ENCODE results near the gene LSM8.
A peak's percentile ranks its signal among the peaks of the same experiment; 100 is the strongest.
"Not testable (repeated sequence)": the region's sequence is repeated elsewhere in the genome, so short reads cannot be mapped to it uniquely, and the experiment has no call there.

Gene LSM8

GRCh38 chr7:118183786-118184564 lies at the start of gene LSM8:
Gene LSM8 (plus strand): TSS chr7:118184164. CDS start chr7:118184224, 60 bp downstream.
- Histone ChIP-seq H3K9ac (ENCODE audit: low read length in 5 of 5) (peak within 1 kb of the TSS; percentile 95 to 99 (median 97)), H3K36me3 (ENCODE audit: control insufficient read depth in 5 of 5, insufficient read depth in 5 of 5, low read length in 5 of 5) (peaks cover 11 to 18% (median 11%) of the 10 kb centered on the region in 5 donors), H3K27ac (ENCODE audit: low read depth, low read length) (peak within 1 kb of the TSS; percentile 89), H3K9me3 (ENCODE audit: control insufficient read depth in 5 of 5, low read length in 5 of 5) (no peaks in the 10 kb centered on the region), H3K27me3 (ENCODE audit: control insufficient read depth in 5 of 5, insufficient read depth in 4 of 5, low read length in 5 of 5) (no peaks in the 10 kb centered on the region), H3K4me1 (ENCODE audit: control insufficient read depth in 5 of 5, insufficient read depth in 5 of 5, low read length in 5 of 5) (peaks cover 3 to 30% (median 26%) of the 10 kb centered on the region in 5 donors), H3K4me3 (ENCODE audit: low read depth in 1 of 5, low read length in 5 of 5) (peak within 1 kb of the TSS; percentile 85 to 97 (median 88))

GRCh38 chr7:118134420-118134819 lies 49.5 kb upstream of the LSM8 start:
- not testable (repeated sequence) for H3K9ac ChIP-seq (ENCODE audit: low read length in 5 of 5); H3K27me3 ChIP-seq (ENCODE audit: control insufficient read depth in 5 of 5, insufficient read depth in 4 of 5, low read length in 5 of 5); H3K9me3 ChIP-seq (ENCODE audit: control insufficient read depth in 5 of 5, low read length in 5 of 5); H3K4me3 ChIP-seq (ENCODE audit: low read depth in 1 of 5, low read length in 5 of 5); H3K27ac ChIP-seq (ENCODE audit: low read depth, low read length); H3K36me3 ChIP-seq (ENCODE audit: control insufficient read depth in 5 of 5, insufficient read depth in 5 of 5, low read length in 5 of 5); H3K4me1 ChIP-seq (ENCODE audit: control insufficient read depth in 5 of 5, insufficient read depth in 5 of 5, low read length in 5 of 5)

- no peaks in the 10 kb centered on the region for H3K36me3 ChIP-seq (ENCODE audit: control insufficient read depth in 5 of 5, insufficient read depth in 5 of 5, low read length in 5 of 5)
- no peaks in the 10 kb centered on the region for H3K27me3 ChIP-seq (ENCODE audit: control insufficient read depth in 5 of 5, insufficient read depth in 4 of 5, low read length in 5 of 5)
- H3K9ac ChIP-seq (ENCODE audit: low read length in 5 of 5) = peak overlapping the region in 1 of 5 donors; percentile 46
- no peak overlapping the region for H3K27ac ChIP-seq (ENCODE audit: low read depth, low read length)
- no peaks in the 10 kb centered on the region for H3K9me3 ChIP-seq (ENCODE audit: control insufficient read depth in 5 of 5, low read length in 5 of 5)
- H3K4me1 ChIP-seq (ENCODE audit: control insufficient read depth in 5 of 5, insufficient read depth in 5 of 5, low read length in 5 of 5) = no peaks in the 10 kb centered on the region
- H3K4me3 ChIP-seq (ENCODE audit: low read depth in 1 of 5, low read length in 5 of 5) = no peak overlapping the region
These were observed 43.5 kb upstream of the LSM8 start for GRCh38 chr7:118140468-118140867.

- Histone ChIP-seq H3K36me3 (ENCODE audit: control insufficient read depth in 5 of 5, insufficient read depth in 5 of 5, low read length in 5 of 5) (no peaks in the 10 kb centered on the region), H3K4me3 (ENCODE audit: low read depth in 1 of 5, low read length in 5 of 5) (no peak overlapping the region), H3K27me3 (ENCODE audit: control insufficient read depth in 5 of 5, insufficient read depth in 4 of 5, low read length in 5 of 5) (no peaks in the 10 kb centered on the region), H3K9ac (ENCODE audit: low read length in 5 of 5) (no peak overlapping the region), H3K27ac (ENCODE audit: low read depth, low read length) (no peak overlapping the region), H3K9me3 (ENCODE audit: control insufficient read depth in 5 of 5, low read length in 5 of 5) (no peaks in the 10 kb centered on the region), H3K4me1 (ENCODE audit: control insufficient read depth in 5 of 5, insufficient read depth in 5 of 5, low read length in 5 of 5) (no peaks in the 10 kb centered on the region)
These were observed 42.0 kb upstream of the LSM8 start for GRCh38 chr7:118142012-118142411.

- no peak overlapping the region for H3K27ac ChIP-seq (ENCODE audit: low read depth, low read length)
- no peak overlapping the region for H3K4me3 ChIP-seq (ENCODE audit: low read depth in 1 of 5, low read length in 5 of 5)
- no peak overlapping the region for H3K9ac ChIP-seq (ENCODE audit: low read length in 5 of 5)
- peaks cover 0 to 30% (median 12%) of the 10 kb centered on the region in 5 donors for H3K4me1 ChIP-seq (ENCODE audit: control insufficient read depth in 5 of 5, insufficient read depth in 5 of 5, low read length in 5 of 5)
- no peaks in the 10 kb centered on the region for H3K27me3 ChIP-seq (ENCODE audit: control insufficient read depth in 5 of 5, insufficient read depth in 4 of 5, low read length in 5 of 5)
- no peaks in the 10 kb centered on the region for H3K9me3 ChIP-seq (ENCODE audit: control insufficient read depth in 5 of 5, low read length in 5 of 5)
- H3K36me3 ChIP-seq (ENCODE audit: control insufficient read depth in 5 of 5, insufficient read depth in 5 of 5, low read length in 5 of 5) = no peaks in the 10 kb centered on the region
These were observed 35.0 kb upstream of the LSM8 start for GRCh38 chr7:118148930-118149329.

- H3K9ac ChIP-seq (ENCODE audit: low read length in 5 of 5) = no peak overlapping the region
- peak overlapping the region; percentile 9 for H3K27ac ChIP-seq (ENCODE audit: low read depth, low read length)
- peaks cover 0 to 32% (median 12%) of the 10 kb centered on the region in 5 donors for H3K4me1 ChIP-seq (ENCODE audit: control insufficient read depth in 5 of 5, insufficient read depth in 5 of 5, low read length in 5 of 5)
- H3K9me3 ChIP-seq (ENCODE audit: control insufficient read depth in 5 of 5, low read length in 5 of 5) = no peaks in the 10 kb centered on the region
- H3K4me3 ChIP-seq (ENCODE audit: low read depth in 1 of 5, low read length in 5 of 5) = no peak overlapping the region
- H3K27me3 ChIP-seq (ENCODE audit: control insufficient read depth in 5 of 5, insufficient read depth in 4 of 5, low read length in 5 of 5) = no peaks in the 10 kb centered on the region
- no peaks in the 10 kb centered on the region for H3K36me3 ChIP-seq (ENCODE audit: control insufficient read depth in 5 of 5, insufficient read depth in 5 of 5, low read length in 5 of 5)
These were observed 34.6 kb upstream of the LSM8 start for GRCh38 chr7:118149394-118149793.

- Histone ChIP-seq H3K4me1 (ENCODE audit: control insufficient read depth in 5 of 5, insufficient read depth in 5 of 5, low read length in 5 of 5) (peaks cover 0 to 32% (median 12%) of the 10 kb centered on the region in 5 donors), H3K27ac (ENCODE audit: low read depth, low read length) (peak overlapping the region; percentile 89), H3K27me3 (ENCODE audit: control insufficient read depth in 5 of 5, insufficient read depth in 4 of 5, low read length in 5 of 5) (no peaks in the 10 kb centered on the region), H3K36me3 (ENCODE audit: control insufficient read depth in 5 of 5, insufficient read depth in 5 of 5, low read length in 5 of 5) (no peaks in the 10 kb centered on the region), H3K4me3 (ENCODE audit: low read depth in 1 of 5, low read length in 5 of 5) (no peak overlapping the region), H3K9me3 (ENCODE audit: control insufficient read depth in 5 of 5, low read length in 5 of 5) (no peaks in the 10 kb centered on the region), H3K9ac (ENCODE audit: low read length in 5 of 5) (no peak overlapping the region)
These were observed 32.3 kb upstream of the LSM8 start for GRCh38 chr7:118151671-118152070.

- Histone ChIP-seq H3K9ac (ENCODE audit: low read length in 5 of 5) (peak overlapping the region in 1 of 5 donors; percentile 36), H3K27me3 (ENCODE audit: control insufficient read depth in 5 of 5, insufficient read depth in 4 of 5, low read length in 5 of 5) (no peaks in the 10 kb centered on the region), H3K4me1 (ENCODE audit: control insufficient read depth in 5 of 5, insufficient read depth in 5 of 5, low read length in 5 of 5) (peaks cover 0 to 32% (median 12%) of the 10 kb centered on the region in 5 donors), H3K27ac (ENCODE audit: low read depth, low read length) (peak overlapping the region; percentile 89), H3K36me3 (ENCODE audit: control insufficient read depth in 5 of 5, insufficient read depth in 5 of 5, low read length in 5 of 5) (no peaks in the 10 kb centered on the region), H3K9me3 (ENCODE audit: control insufficient read depth in 5 of 5, low read length in 5 of 5) (no peaks in the 10 kb centered on the region), H3K4me3 (ENCODE audit: low read depth in 1 of 5, low read length in 5 of 5) (no peak overlapping the region)
These were observed 31.8 kb upstream of the LSM8 start for GRCh38 chr7:118152149-118152548.

- Histone ChIP-seq H3K27ac (ENCODE audit: low read depth, low read length) (peak overlapping the region; percentile 89), H3K9ac (ENCODE audit: low read length in 5 of 5) (peak overlapping the region in 2 of 5 donors; percentile 12 to 36), H3K9me3 (ENCODE audit: control insufficient read depth in 5 of 5, low read length in 5 of 5) (no peaks in the 10 kb centered on the region), H3K4me1 (ENCODE audit: control insufficient read depth in 5 of 5, insufficient read depth in 5 of 5, low read length in 5 of 5) (peaks cover 0 to 32% (median 12%) of the 10 kb centered on the region in 5 donors), H3K4me3 (ENCODE audit: low read depth in 1 of 5, low read length in 5 of 5) (no peak overlapping the region), H3K36me3 (ENCODE audit: control insufficient read depth in 5 of 5, insufficient read depth in 5 of 5, low read length in 5 of 5) (no peaks in the 10 kb centered on the region), H3K27me3 (ENCODE audit: control insufficient read depth in 5 of 5, insufficient read depth in 4 of 5, low read length in 5 of 5) (no peaks in the 10 kb centered on the region)
These were observed 31.3 kb upstream of the LSM8 start for GRCh38 chr7:118152654-118153053.

- Histone ChIP-seq H3K36me3 (ENCODE audit: control insufficient read depth in 5 of 5, insufficient read depth in 5 of 5, low read length in 5 of 5) (no peaks in the 10 kb centered on the region), H3K27ac (ENCODE audit: low read depth, low read length) (peak overlapping the region; percentile 89), H3K4me3 (ENCODE audit: low read depth in 1 of 5, low read length in 5 of 5) (no peak overlapping the region)
These were observed 30.3 kb upstream of the LSM8 start for GRCh38 chr7:118153551-118154177.

More at GRCh38 chr7:118153551-118154177, 30.3 kb upstream of the LSM8 start:
- Histone ChIP-seq H3K27me3 (ENCODE audit: control insufficient read depth in 5 of 5, insufficient read depth in 4 of 5, low read length in 5 of 5) (no peaks in the 10 kb centered on the region), H3K4me1 (ENCODE audit: control insufficient read depth in 5 of 5, insufficient read depth in 5 of 5, low read length in 5 of 5) (peaks cover 0 to 30% (median 12%) of the 10 kb centered on the region in 5 donors), H3K9ac (ENCODE audit: low read length in 5 of 5) (peak overlapping the region in 1 of 5 donors; percentile 38), H3K9me3 (ENCODE audit: control insufficient read depth in 5 of 5, low read length in 5 of 5) (peaks cover 0 to 8% (median 3%) of the 10 kb centered on the region in 5 donors)
